HCT116 (cell line): ENCODE results near the gene IQCB1. TPM values are rescaled to one million over a fixed set of nuclear protein-coding genes. Genes with fewer than 3 reads are reported as not detected.

Source experiments
- ATAC-seq: fragments of 200-7000 bp; cut with Tn5 transposase; 2 replicates; pipeline ENCODE4 v1.9.1; 2020; ENCODE audit warnings: mild to moderate bottlenecking, moderate library complexity
- BruUV-seq: library from RNA; stranded (reverse); fragments of 400-500 nt; replicated peaks from 2 replicates; lab custom pipeline; 2021; lab: Mats Ljungman, UMichigan
- CTCF ChIA-PET: fragments of 300-600 bp; sonication (Branson Sonifier 250); formaldehyde crosslinking; loops from one replicate; lab custom pipeline; 2021; ENCODE audit warnings: antibody characterized with exemption; lab: Charles Lee
- POLR2A ChIA-PET: fragments of 300-600, 350-600 bp; sonication (Branson Sonifier 250); formaldehyde crosslinking; loops from one replicate; lab custom pipeline; 2021; ENCODE audit warnings: antibody characterized with exemption; lab: Charles Lee
- RAD21 ChIA-PET, 2 experiments: fragments of 300-600 bp; sonication (Branson Sonifier 250); formaldehyde crosslinking; loops; one replicate each; lab custom pipeline; 2023; ENCODE audit warnings: low total read pairs in 2 of 2; ENCODE audit not compliant: uncharacterized antibody in 2 of 2, unreplicated experiment in 2 of 2, low non-redundant PET in 1 of 2; lab: Charles Lee
- DNase-seq: peaks from one replicate; pipeline ENCODE4 v3.0.0-alpha.2; 2010; ENCODE audit warnings: low read depth, low spot score
- H2AFZ ChIP-seq: fragments of 200-600 bp; shearing (Covaris generic), sonication (generic); 2 replicates; pipeline ENCODE4 v1.6.1; 2017; ENCODE audit warnings: low read depth, mixed run types, mixed read lengths, antibody characterized with exemption, low read length; ENCODE audit not compliant: poor library complexity, severe bottlenecking
- H3K27ac ChIP-seq: 2 replicates; pipeline ENCODE4 v1.5.1; 2012; ENCODE audit warnings: low read depth, low read length
- H3K27me3 ChIP-seq: fragments of 200-600 bp; sonication (generic); 2 replicates; pipeline ENCODE4 v1.6.1; 2016; ENCODE audit warnings: mixed run types, low read length, mixed read lengths; ENCODE audit not compliant: insufficient read depth
- H3K36me3 ChIP-seq, 2 experiments: fragments of 200-500 bp in 1 of 2; fragments of 200-600 bp in 1 of 2; sonication (Bioruptor generic) in 1 of 2; sonication (generic) in 1 of 2; 2 replicates each; pipeline versions ENCODE4 v1.5.1 to v1.6.1; 2014 to 2016; ENCODE audit warnings: low read length in 2 of 2, inconsistent platforms in 1 of 2, mixed read lengths in 1 of 2, mixed run types in 1 of 2; ENCODE audit not compliant: insufficient read depth in 2 of 2, control insufficient read depth in 1 of 2
- H3K4me1 ChIP-seq, 2 experiments: fragments of 200-600 bp in 1 of 2; sonication (generic) in 1 of 2; 2 replicates each; pipeline versions ENCODE4 v1.5.1 to v1.6.1; 2012 to 2017; ENCODE audit warnings: low read length in 2 of 2, inconsistent platforms in 1 of 2, mild to moderate bottlenecking in 1 of 2, mixed read lengths in 1 of 2, mixed run types in 1 of 2, moderate library complexity in 1 of 2; ENCODE audit not compliant: insufficient read depth in 2 of 2, control insufficient read depth in 1 of 2
- H3K4me2 ChIP-seq: fragments of 200-600 bp; sonication (generic); 2 replicates; pipeline ENCODE4 v1.6.1; 2017; ENCODE audit warnings: mixed run types, low read length, mixed read lengths
- H3K4me3 ChIP-seq, 2 experiments: fragments of 200-600 bp in 1 of 2; sonication (generic) in 1 of 2; replicated peaks in 1 of 2; 2 replicates each; pipeline ENCODE4 v1.5.1; 2011 to 2016; ENCODE audit warnings: low read length in 2 of 2, control low read depth in 1 of 2, low read depth in 1 of 2, mild to moderate bottlenecking in 1 of 2, mixed read lengths in 1 of 2, mixed run types in 1 of 2
- H3K79me2 ChIP-seq: fragments of 200-600 bp; sonication (generic); 2 replicates; pipeline ENCODE4 v1.6.1; 2017; ENCODE audit warnings: mild to moderate bottlenecking, mixed run types, low read length, moderate library complexity, mixed read lengths; ENCODE audit not compliant: insufficient read depth
- H3K9ac ChIP-seq: fragments of 200-600 bp; sonication (generic); 2 replicates; pipeline ENCODE4 v1.6.1; 2016; ENCODE audit warnings: low read length, mixed read lengths
- H3K9me2 ChIP-seq: fragments of 200-600 bp; sonication (generic), shearing (Covaris generic); 2 replicates; pipeline ENCODE4 v1.6.1; 2017; ENCODE audit warnings: mixed run types, mild to moderate bottlenecking, moderate library complexity; ENCODE audit not compliant: insufficient read depth
- H3K9me3 ChIP-seq, 2 experiments: fragments of 200-500 bp in 1 of 2; fragments of 200-600 bp in 1 of 2; sonication (Bioruptor generic) in 1 of 2; sonication (generic) in 1 of 2; 2 replicates each; pipeline ENCODE4 v1.6.1; 2014 to 2017; ENCODE audit warnings: low read length in 2 of 2, mixed read lengths in 2 of 2, inconsistent platforms in 1 of 2, low read depth in 1 of 2, mild to moderate bottlenecking in 1 of 2, mixed run types in 1 of 2, moderate library complexity in 1 of 2; ENCODE audit not compliant: control insufficient read depth in 1 of 2, insufficient read depth in 1 of 2
- H4K20me1 ChIP-seq: fragments of 200-600 bp; sonication (generic), shearing (Covaris generic); 2 replicates; pipeline ENCODE4 v1.6.1; 2017; ENCODE audit warnings: mixed run types, mild to moderate bottlenecking, moderate library complexity; ENCODE audit not compliant: insufficient read depth
- CBX3 ChIP-seq: IDR thresholded peaks from 2 replicates; pipeline ENCODE4 v1.6.1; 2012; ENCODE audit warnings: low read depth
- EGR1 ChIP-seq: IDR thresholded peaks from 2 replicates; pipeline ENCODE4 v1.6.1; 2012; ENCODE audit warnings: low read depth
- ELF1 ChIP-seq: IDR thresholded peaks from 2 replicates; pipeline ENCODE4 v1.6.1; 2012; ENCODE audit warnings: low read depth, borderline replicate concordance
- EZH2 ChIP-seq: fragments of 200-600 bp; sonication (generic); IDR thresholded peaks from 2 replicates; pipeline ENCODE4 v1.6.1; 2017; ENCODE audit warnings: antibody characterized with exemption, mixed run types
- EZH2phosphoT487 ChIP-seq: fragments of 200-600 bp; IDR thresholded peaks from 2 replicates; pipeline ENCODE4 v1.6.1; 2018; ENCODE audit warnings: antibody characterized with exemption, borderline replicate concordance
- FOSL1 ChIP-seq: IDR thresholded peaks from 2 replicates; pipeline ENCODE4 v1.6.1; 2012; ENCODE audit warnings: low read depth
- JUND ChIP-seq: IDR thresholded peaks from 2 replicates; pipeline ENCODE4 v1.6.1; 2012
- POLR2A ChIP-seq: IDR thresholded peaks from 2 replicates; pipeline ENCODE4 v1.7.0; 2011; ENCODE audit warnings: borderline replicate concordance; ENCODE audit not compliant: insufficient read depth, insufficient read length; ENCODE audit errors: extremely low read depth
- POLR2AphosphoS5 ChIP-seq: IDR thresholded peaks from 2 replicates; pipeline ENCODE4 v1.6.1; 2011; ENCODE audit warnings: mild to moderate bottlenecking, low read depth, low read length, moderate library complexity
- RAD21 ChIP-seq: IDR thresholded peaks from 2 replicates; pipeline ENCODE4 v1.6.1; 2012; ENCODE audit warnings: low read depth, mild to moderate bottlenecking
- SIN3A ChIP-seq: IDR thresholded peaks from 2 replicates; pipeline ENCODE4 v1.6.1; 2012; ENCODE audit warnings: low read depth
- SP1 ChIP-seq: IDR thresholded peaks from 2 replicates; pipeline ENCODE4 v1.6.1; 2012; ENCODE audit warnings: low read depth
- SRF ChIP-seq: IDR thresholded peaks from 2 replicates; pipeline ENCODE4 v1.6.1; 2012; ENCODE audit warnings: low read depth
- TCF7L2 ChIP-seq: IDR thresholded peaks from 2 replicates; pipeline ENCODE4 v1.7.0; 2011; ENCODE audit warnings: borderline replicate concordance, inconsistent platforms; ENCODE audit not compliant: insufficient read depth, insufficient read length; ENCODE audit errors: extremely low read depth
- YY1 ChIP-seq: IDR thresholded peaks from 2 replicates; pipeline ENCODE4 v1.6.1; 2011; ENCODE audit warnings: low read length, low read depth, moderate library complexity, mild to moderate bottlenecking; ENCODE audit not compliant: insufficient replicate concordance; ENCODE audit errors: extremely low read depth
- ZNF274 ChIP-seq: fragments of 200-500 bp; sonication (Bioruptor generic); IDR thresholded peaks from 2 replicates; pipeline ENCODE4 v1.6.1; 2014; ENCODE audit warnings: mild to moderate bottlenecking, low read depth, low read length, inconsistent platforms
- intact Hi-C: fragments of 100-400 bp; cut with micrococcal nuclease; formaldehyde crosslinking; loops from 2 replicates; pipeline ENCODE4 v1.10.0; 2022
- total RNA-seq: library from RNA; stranded (reverse); gene quantifications from one replicate; pipeline ENCODE4 v1.2.1, GENCODE V29; 2021; ENCODE audit not compliant: unreplicated experiment
- TF ChIP-seq, protein P1 (sequence below): IDR thresholded peaks from 2 replicates; pipeline ENCODE4 v1.6.1; 2012; ENCODE audit warnings: low read depth
- TF ChIP-seq, protein P2 (sequence below): IDR thresholded peaks from 2 replicates; pipeline ENCODE4 v1.6.1; 2012
- TF ChIP-seq, protein P3 (sequence below): IDR thresholded peaks from 2 replicates; pipeline ENCODE4 v1.6.1; 2011; ENCODE audit warnings: mild to moderate bottlenecking, low read length, moderate library complexity; ENCODE audit not compliant: insufficient replicate concordance; ENCODE audit errors: extremely low read depth
- TF ChIP-seq, protein P4 (sequence below): IDR thresholded peaks from 2 replicates; pipeline ENCODE4 v1.6.1; 2012

Gene IQCB1
- total RNA-seq, 1 experiment from 2014 or later = 22.2 TPM

DNA sequence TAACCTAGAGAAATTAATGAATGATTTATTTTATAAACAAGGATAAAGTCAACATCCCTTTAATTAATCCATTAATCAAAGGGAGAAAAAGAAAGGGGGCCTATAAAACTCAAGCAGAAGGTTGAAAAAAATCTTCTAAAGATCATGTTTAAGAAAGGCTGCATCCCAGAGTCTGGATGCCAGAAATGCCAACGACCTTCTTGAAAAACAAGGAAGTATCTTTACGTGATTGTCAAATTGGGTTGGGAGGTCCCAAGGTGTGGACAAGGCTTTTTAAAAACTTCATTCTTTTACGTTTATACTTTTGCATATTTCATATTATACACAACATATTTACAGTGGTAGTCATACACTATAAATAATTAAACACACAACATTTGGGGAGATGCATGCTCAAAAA lies 86.9 kb downstream of the IQCB1 start:
- no peak overlapping the region; the same call in 1 of the 2 replicates for H3K27ac ChIP-seq
- peaks cover 3 to 17% of the 10 kb centered on the region in 2 experiments; a peak in 2 of 4 replicates for H3K4me1 ChIP-seq
- peak overlapping the region; percentile 81 for H3K9ac ChIP-seq
- H3K36me3 ChIP-seq = no peaks in the 10 kb centered on the region
- intact Hi-C loops = no loop called here
- no peak overlapping the region for H2AFZ ChIP-seq
- TF ChIP-seq POLR2AphosphoS5 (no peak), JUND (no peak), ELF1 (no peak), SIN3A (no peak), EGR1 (no peak), POLR2A (no peak), EZH2 (no peak), ZNF274 (no peak), EZH2phosphoT487 (no peak), RAD21 (no peak), FOSL1 (no peak), SRF (no peak), YY1 (no peak), CBX3 (no peak), TCF7L2 (no peak), SP1 (no peak)
- TF ChIP-seq, protein P1, sequence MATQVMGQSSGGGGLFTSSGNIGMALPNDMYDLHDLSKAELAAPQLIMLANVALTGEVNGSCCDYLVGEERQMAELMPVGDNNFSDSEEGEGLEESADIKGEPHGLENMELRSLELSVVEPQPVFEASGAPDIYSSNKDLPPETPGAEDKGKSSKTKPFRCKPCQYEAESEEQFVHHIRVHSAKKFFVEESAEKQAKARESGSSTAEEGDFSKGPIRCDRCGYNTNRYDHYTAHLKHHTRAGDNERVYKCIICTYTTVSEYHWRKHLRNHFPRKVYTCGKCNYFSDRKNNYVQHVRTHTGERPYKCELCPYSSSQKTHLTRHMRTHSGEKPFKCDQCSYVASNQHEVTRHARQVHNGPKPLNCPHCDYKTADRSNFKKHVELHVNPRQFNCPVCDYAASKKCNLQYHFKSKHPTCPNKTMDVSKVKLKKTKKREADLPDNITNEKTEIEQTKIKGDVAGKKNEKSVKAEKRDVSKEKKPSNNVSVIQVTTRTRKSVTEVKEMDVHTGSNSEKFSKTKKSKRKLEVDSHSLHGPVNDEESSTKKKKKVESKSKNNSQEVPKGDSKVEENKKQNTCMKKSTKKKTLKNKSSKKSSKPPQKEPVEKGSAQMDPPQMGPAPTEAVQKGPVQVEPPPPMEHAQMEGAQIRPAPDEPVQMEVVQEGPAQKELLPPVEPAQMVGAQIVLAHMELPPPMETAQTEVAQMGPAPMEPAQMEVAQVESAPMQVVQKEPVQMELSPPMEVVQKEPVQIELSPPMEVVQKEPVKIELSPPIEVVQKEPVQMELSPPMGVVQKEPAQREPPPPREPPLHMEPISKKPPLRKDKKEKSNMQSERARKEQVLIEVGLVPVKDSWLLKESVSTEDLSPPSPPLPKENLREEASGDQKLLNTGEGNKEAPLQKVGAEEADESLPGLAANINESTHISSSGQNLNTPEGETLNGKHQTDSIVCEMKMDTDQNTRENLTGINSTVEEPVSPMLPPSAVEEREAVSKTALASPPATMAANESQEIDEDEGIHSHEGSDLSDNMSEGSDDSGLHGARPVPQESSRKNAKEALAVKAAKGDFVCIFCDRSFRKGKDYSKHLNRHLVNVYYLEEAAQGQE = no peak
- TF ChIP-seq, protein P2, sequence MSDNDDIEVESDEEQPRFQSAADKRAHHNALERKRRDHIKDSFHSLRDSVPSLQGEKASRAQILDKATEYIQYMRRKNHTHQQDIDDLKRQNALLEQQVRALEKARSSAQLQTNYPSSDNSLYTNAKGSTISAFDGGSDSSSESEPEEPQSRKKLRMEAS = no peak
- TF ChIP-seq, protein P3, sequence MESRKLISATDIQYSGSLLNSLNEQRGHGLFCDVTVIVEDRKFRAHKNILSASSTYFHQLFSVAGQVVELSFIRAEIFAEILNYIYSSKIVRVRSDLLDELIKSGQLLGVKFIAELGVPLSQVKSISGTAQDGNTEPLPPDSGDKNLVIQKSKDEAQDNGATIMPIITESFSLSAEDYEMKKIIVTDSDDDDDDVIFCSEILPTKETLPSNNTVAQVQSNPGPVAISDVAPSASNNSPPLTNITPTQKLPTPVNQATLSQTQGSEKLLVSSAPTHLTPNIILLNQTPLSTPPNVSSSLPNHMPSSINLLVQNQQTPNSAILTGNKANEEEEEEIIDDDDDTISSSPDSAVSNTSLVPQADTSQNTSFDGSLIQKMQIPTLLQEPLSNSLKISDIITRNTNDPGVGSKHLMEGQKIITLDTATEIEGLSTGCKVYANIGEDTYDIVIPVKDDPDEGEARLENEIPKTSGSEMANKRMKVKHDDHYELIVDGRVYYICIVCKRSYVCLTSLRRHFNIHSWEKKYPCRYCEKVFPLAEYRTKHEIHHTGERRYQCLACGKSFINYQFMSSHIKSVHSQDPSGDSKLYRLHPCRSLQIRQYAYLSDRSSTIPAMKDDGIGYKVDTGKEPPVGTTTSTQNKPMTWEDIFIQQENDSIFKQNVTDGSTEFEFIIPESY = no peak
- TF ChIP-seq, protein P4, sequence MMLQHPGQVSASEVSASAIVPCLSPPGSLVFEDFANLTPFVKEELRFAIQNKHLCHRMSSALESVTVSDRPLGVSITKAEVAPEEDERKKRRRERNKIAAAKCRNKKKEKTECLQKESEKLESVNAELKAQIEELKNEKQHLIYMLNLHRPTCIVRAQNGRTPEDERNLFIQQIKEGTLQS = no peak
- no peaks in the 10 kb centered on the region for H3K9me2 ChIP-seq
- peak overlapping the region; percentile 77 for H3K4me2 ChIP-seq
- DNase-seq (no peak), ATAC-seq (no peak)
- H4K20me1 ChIP-seq = no peaks in the 10 kb centered on the region; the same call in 1 of the 2 replicates
- H3K9me3 ChIP-seq = no peaks in the 10 kb centered on the region
- POLR2A ChIA-PET = no interaction called here
- H3K79me2 ChIP-seq = peaks cover 42% of the 10 kb centered on the region
- RAD21 ChIA-PET = no interaction called here
- CTCF ChIA-PET = no interaction called here
- H3K27me3 ChIP-seq = no peaks in the 10 kb centered on the region
- BruUV-seq = no TSS peak
- peak overlapping the region; percentile 72 to 84 for H3K4me3 ChIP-seq
